GM18873 (cell line): Measurements from ENCODE around the gene HYDIN.

ENCODE experiments used
- ATAC-seq: cut with Tn5 transposase; IDR thresholded peaks from one replicate; pipeline ENCODE4 v1.9.1; 2021; ENCODE audit warnings: mild to moderate bottlenecking, moderate library complexity, moderate number of reproducible peaks; ENCODE audit not compliant: unreplicated experiment, low FRiP score

HYDIN gene

GRCh38 chr16:70770291-70770625, 460.3 kb downstream of the HYDIN start:
- no peak for ATAC-seq

GRCh38 chr16:70769761-70770160, 460.8 kb downstream of the HYDIN start:
- no peak for ATAC-seq

GRCh38 chr16:70769131-70769530, 461.4 kb downstream of the HYDIN start:
- ATAC-seq, result no peak

- ATAC-seq, result no peak
Measured at GRCh38 chr16:70768203-70768580, 462.3 kb downstream of the HYDIN start.

DNA sequence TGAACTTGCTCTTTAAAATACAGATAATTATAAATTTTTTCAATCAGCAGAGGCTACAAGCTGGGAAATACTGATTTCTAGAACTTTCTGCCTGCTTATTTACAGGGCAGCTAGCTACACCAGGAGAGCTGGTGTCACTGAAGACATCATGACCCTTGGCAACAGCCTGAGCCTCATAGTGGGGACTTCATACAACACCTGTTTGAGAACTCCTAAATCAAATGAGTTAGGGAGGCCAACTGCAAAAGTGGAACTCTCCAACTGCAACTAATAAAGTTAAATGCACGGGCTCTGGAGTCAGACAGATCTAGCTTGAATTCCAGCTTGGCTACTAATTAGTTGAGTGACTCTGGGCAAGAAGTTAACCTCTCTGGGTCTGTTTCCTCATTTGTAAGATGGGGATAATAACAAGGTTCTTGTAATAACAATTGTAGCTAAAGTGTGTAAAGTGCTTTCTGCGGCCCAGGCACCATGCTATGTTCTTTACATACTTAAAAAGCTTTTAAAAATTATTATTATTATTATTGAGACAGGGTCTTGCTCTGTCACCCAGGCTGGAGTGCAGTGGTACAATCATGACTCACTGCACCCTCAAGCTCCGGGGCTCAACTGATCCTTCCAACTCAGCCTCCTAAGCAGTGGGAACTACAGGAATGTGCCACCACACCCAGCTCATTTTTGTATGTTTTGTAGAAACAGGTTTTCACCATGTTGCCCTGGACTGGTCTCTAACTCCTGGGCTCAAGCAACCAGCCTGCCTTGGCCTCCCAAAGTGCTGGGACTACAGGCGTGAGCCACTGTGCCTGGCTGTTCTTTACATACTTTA, 462.9 kb downstream of the HYDIN start:
- ATAC-seq, result no peak

DNA sequence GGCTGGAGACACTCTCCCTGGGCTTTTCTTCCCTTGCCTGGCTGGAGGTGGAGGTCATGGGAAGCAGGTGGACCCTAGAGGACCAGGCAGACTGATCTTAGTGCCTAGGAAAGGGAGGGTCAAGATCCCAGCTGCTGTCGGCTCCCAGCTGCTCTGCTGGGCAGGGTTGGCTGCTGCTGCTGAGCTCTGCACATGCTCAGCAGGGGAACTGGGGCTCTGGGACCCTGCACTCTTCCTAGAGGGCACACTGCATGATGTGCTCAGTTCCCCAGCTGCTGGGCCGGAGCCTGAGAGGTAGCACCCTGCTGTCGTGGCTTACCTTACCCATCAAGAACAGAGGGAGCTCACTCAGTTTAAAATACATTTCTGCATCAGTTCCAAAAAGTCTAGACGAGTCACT, 463.9 kb downstream of the HYDIN start:
- no peak for ATAC-seq

GRCh38 chr16:70766176-70766575, 464.3 kb downstream of the HYDIN start:
- no peak for ATAC-seq

GRCh38 chr16:70765491-70765890, 465.0 kb downstream of the HYDIN start:
- ATAC-seq, result no peak

GRCh38 chr16:70764632-70765031, 465.9 kb downstream of the HYDIN start:
- no peak for ATAC-seq

DNA sequence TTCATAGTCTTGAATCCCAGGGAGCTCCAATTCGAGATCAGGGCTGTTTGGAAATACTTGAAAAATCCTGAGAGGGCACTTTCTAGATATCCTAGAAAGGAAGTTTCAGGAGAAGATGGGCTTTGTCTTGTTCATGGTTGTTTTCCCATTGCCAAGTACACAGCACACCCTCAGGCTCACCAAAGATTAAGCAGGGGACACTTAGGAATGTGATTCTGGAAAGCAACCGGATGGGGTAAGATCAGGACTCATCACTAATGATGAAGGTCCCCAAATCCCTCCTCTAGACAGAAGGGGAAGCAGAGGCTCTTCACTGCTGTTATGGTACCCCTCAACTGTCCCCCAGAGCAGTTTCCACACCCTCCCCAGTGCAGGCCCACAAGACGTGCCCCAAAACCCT, 470.3 kb downstream of the HYDIN start:
- no peak for ATAC-seq

- ATAC-seq, result no peak
Measured at GRCh38 chr16:70759666-70760065, 470.9 kb downstream of the HYDIN start.

GRCh38 chr16:70758786-70759185, 471.7 kb downstream of the HYDIN start:
- ATAC-seq, result no peak
